Endothelial cell of umbilical vein (primary cell): ENCODE measurements around the gene OPA3. TPM values are rescaled to one million over a fixed set of nuclear protein-coding genes. Genes with fewer than 3 reads are reported as not detected.

ENCODE experiments used
- BruUV-seq: library from RNA; stranded (reverse); fragments of 400-500 nt; replicated peaks from 2 replicates; lab custom pipeline; 2021; lab: Mats Ljungman, UMichigan
- CTCF ChIA-PET: fragments of 300-600, 350-600 bp; sonication (Branson Sonifier 250); formaldehyde crosslinking; loops from one replicate; lab custom pipeline; 2021; ENCODE audit warnings: antibody characterized with exemption, inconsistent platforms; lab: Charles Lee
- POLR2A ChIA-PET: fragments of 300-600, 350-600 bp; sonication (Branson Sonifier 250); formaldehyde crosslinking; loops from one replicate; lab custom pipeline; 2021; ENCODE audit warnings: antibody characterized with exemption, inconsistent platforms; lab: Charles Lee
- DNase-seq: peaks from one replicate; pipeline ENCODE4 v3.0.0-alpha.2; 2011; ENCODE audit warnings: low read depth, low spot score
- FAIRE-seq: peaks from 2 replicates; lab custom pipeline; 2011; peaks lifted over from hg19 to GRCh38; lab: Jason Lieb, UNC
- H2AFZ ChIP-seq: 2 replicates; pipeline ENCODE4 v1.6.0; 2012; ENCODE audit warnings: low read depth, low read length, control low read depth, inconsistent platforms
- H3K27ac ChIP-seq: 2 replicates; pipeline ENCODE4 v1.5.1; 2011; ENCODE audit warnings: low read depth, mild to moderate bottlenecking, control low read depth, low read length, moderate library complexity; ENCODE audit not compliant: insufficient read depth
- H3K27me3 ChIP-seq, 2 experiments: 2 replicates each; pipeline versions ENCODE4 v1.6.0 to v1.6.1; 2011; ENCODE audit warnings: low read length in 2 of 2, mixed read lengths in 1 of 2; ENCODE audit not compliant: control insufficient read depth in 2 of 2, insufficient read depth in 2 of 2
- H3K36me3 ChIP-seq, 2 experiments: 2 replicates in 1 of 2; 3 replicates in 1 of 2; pipeline ENCODE4 v1.5.1; 2011; ENCODE audit warnings: low read length in 2 of 2, mild to moderate bottlenecking in 1 of 2, moderate library complexity in 1 of 2; ENCODE audit not compliant: control insufficient read depth in 2 of 2, insufficient read depth in 2 of 2; ENCODE audit errors: extremely low read depth in 1 of 2
- H3K4me1 ChIP-seq: 3 replicates; pipeline ENCODE4 v1.5.1; 2011; ENCODE audit warnings: mild to moderate bottlenecking, low read length; ENCODE audit not compliant: control insufficient read depth, insufficient read depth; ENCODE audit errors: extremely low read depth
- H3K4me2 ChIP-seq: 2 replicates; pipeline ENCODE4 v1.6.1; 2011; ENCODE audit warnings: low read length, control low read depth, mixed read lengths; ENCODE audit not compliant: insufficient read depth
- H3K4me3 ChIP-seq, 3 experiments: fragments of 200-600 bp in 1 of 3; sonication (generic), shearing (Covaris generic) in 1 of 3; replicated peaks in 1 of 3; 2 replicates each; pipeline ENCODE4 v1.5.1; 2011 to 2016; ENCODE audit warnings: control low read depth in 3 of 3, low read length in 3 of 3, mild to moderate bottlenecking in 2 of 3, inconsistent platforms in 1 of 3, low read depth in 1 of 3, moderate library complexity in 1 of 3; ENCODE audit not compliant: insufficient read depth in 1 of 3
- H3K79me2 ChIP-seq: 2 replicates; pipeline ENCODE4 v1.6.0; 2012; ENCODE audit warnings: low read length, inconsistent platforms; ENCODE audit not compliant: control insufficient read depth, insufficient read depth
- H3K9ac ChIP-seq: replicated peaks from 2 replicates; pipeline ENCODE3; 2011; ENCODE audit warnings: low read length, control low read depth; ENCODE audit not compliant: insufficient read depth; ENCODE audit errors: extremely low read depth
- H3K9me1 ChIP-seq: replicated peaks from 3 replicates; pipeline ENCODE4 v1.6.0; 2011; ENCODE audit warnings: mild to moderate bottlenecking, low read length; ENCODE audit not compliant: control insufficient read depth, insufficient read depth; ENCODE audit errors: extremely low read depth
- H3K9me3 ChIP-seq: replicated peaks from 2 replicates; pipeline ENCODE4 v1.5.1; 2012; ENCODE audit warnings: low read length, inconsistent platforms; ENCODE audit not compliant: control insufficient read depth, insufficient read depth
- H4K20me1 ChIP-seq: replicated peaks from 2 replicates; pipeline ENCODE3; 2011; ENCODE audit warnings: mild to moderate bottlenecking, low read length; ENCODE audit not compliant: control insufficient read depth, insufficient read depth; ENCODE audit errors: extremely low read depth
- CTCF ChIP-seq, 2 donors: IDR thresholded peaks; 1 replicate in 1 of 2; 2 replicates in 1 of 2; pipeline ENCODE4 v1.5.1; 2011; ENCODE audit warnings: low read length in 2 of 2, mild to moderate bottlenecking in 2 of 2, moderate library complexity in 2 of 2, control low read depth in 1 of 2, inconsistent platforms in 1 of 2, low read depth in 1 of 2; ENCODE audit not compliant: insufficient read depth in 1 of 2; ENCODE audit errors: extremely low read depth in 1 of 2
- EZH2 ChIP-seq: IDR thresholded peaks from 2 replicates; pipeline ENCODE4 v1.6.1; 2012; ENCODE audit warnings: borderline replicate concordance, low read depth, mild to moderate bottlenecking, moderate library complexity, low read length, inconsistent platforms; ENCODE audit not compliant: severe bottlenecking
- FOS ChIP-seq: IDR thresholded peaks from 2 replicates; pipeline ENCODE4 v1.6.1; 2011; ENCODE audit warnings: mild to moderate bottlenecking, low read length, moderate library complexity, borderline replicate concordance; ENCODE audit not compliant: insufficient read depth
- GATA2 ChIP-seq: IDR thresholded peaks from 2 replicates; pipeline ENCODE4 v1.7.0; 2011; ENCODE audit warnings: low read depth, mild to moderate bottlenecking, moderate library complexity, mixed read lengths, low read length; ENCODE audit not compliant: insufficient read length, insufficient read depth
- JUN ChIP-seq: IDR thresholded peaks from 2 replicates; pipeline ENCODE4 v1.6.1; 2011; ENCODE audit warnings: borderline replicate concordance, low read depth; ENCODE audit not compliant: insufficient read length, insufficient read depth
- MAX ChIP-seq: IDR thresholded peaks from 2 replicates; pipeline ENCODE4 v1.6.1; 2011; ENCODE audit not compliant: insufficient read depth, insufficient read length
- MYC ChIP-seq: IDR thresholded peaks from one replicate; pipeline ENCODE4 v1.6.1; 2011; ENCODE audit warnings: mild to moderate bottlenecking, low read depth, low read length
- POLR2A ChIP-seq: IDR thresholded peaks from 2 replicates; pipeline ENCODE4 v1.6.1; 2012; ENCODE audit warnings: low read depth, mild to moderate bottlenecking, control low read depth, low read length
- dilution Hi-C: fragments of 300-500 bp; cut with MboI; formaldehyde crosslinking; loops from one replicate; pipeline ENCODE4 v1.15.0; 2019; ENCODE audit warnings: low sequenced_read_pairs; ENCODE audit not compliant: extremely low pct_ligation_motif_present
- intact Hi-C: fragments of 100-400 bp; cut with micrococcal nuclease; formaldehyde crosslinking; loops from one replicate; pipeline ENCODE4 v1.10.0; 2022
- polyA plus RNA-seq, 4 experiments: library from polyadenylated mRNA; depleted of rRNA in 3 of 4; stranded (reverse) in 3 of 4; unstranded in 1 of 4; fragments of >200 nt; gene quantifications; 2 replicates each; pipeline versions ENCODE4 v1.2.1 to v1.2.3, GENCODE V29; 2011 to 2012; ENCODE audit warnings: missing spikeins in 1 of 4
- total RNA-seq: library from RNA; stranded (reverse); gene quantifications from 2 replicates; pipeline ENCODE4 v1.2.3, GENCODE V29; 2021

OPA3 gene
- total and polyA plus RNA-seq, 2 donors (not counting 3 experiments of a cell fraction or from before 2014, with no cell fraction given), result 15.4 to 16.0 TPM

- Histone ChIP-seq H3K9ac (no peak overlapping the region), H3K79me2 (no peaks in the 10 kb centered on the region), H3K4me3 (no peak overlapping the region), H3K9me3 (no peaks in the 10 kb centered on the region), H3K9me1 (no peaks in the 10 kb centered on the region), H4K20me1 (no peaks in the 10 kb centered on the region), H3K27me3 (no peaks in the 10 kb centered on the region), H3K36me3 (no peaks in the 10 kb centered on the region), H2AFZ (no peak overlapping the region), H3K4me1 (no peaks in the 10 kb centered on the region), H3K27ac (no peak overlapping the region), H3K4me2 (no peak overlapping the region)
- POLR2A ChIA-PET, result no interaction called here
- TF ChIP-seq EZH2 (no peak), CTCF (IDR thresholded peaks at IDR 0.05; ENCODE audit: extremely low read depth in 1 of 2, insufficient read depth in 1 of 2, low read depth in 1 of 2, low read length in 2 of 2) (peak; percentile 70 to 78)
- intact Hi-C loops (loop anchor here (1.0 kb wide), 1 partner anchor 35 kb away; no protein-coding TSS in a partner anchor), dilution Hi-C loops (no loop called here)
- no TSS peak for BruUV-seq
- FAIRE-seq, result peak; percentile 84
- DNase-seq, result peak; percentile 46
- CTCF ChIA-PET, result interaction anchor here (0.6 to 2.5 kb wide), 36 partner anchors 8 to 121 kb away, joined by 3 to 36 read pairs (median 7); no protein-coding TSS in a partner anchor
Observed at GRCh38 chr19:45558399-45558878, 26.2 kb downstream of the OPA3 start.

- intact Hi-C loops, result no loop called here
- Histone ChIP-seq H4K20me1 (no peaks in the 10 kb centered on the region), H3K79me2 (no peaks in the 10 kb centered on the region), H3K27me3 (no peaks in the 10 kb centered on the region), H2AFZ (no peak overlapping the region), H3K4me2 (no peak overlapping the region), H3K9me3 (no peaks in the 10 kb centered on the region), H3K9ac (no peak overlapping the region), H3K9me1 (no peaks in the 10 kb centered on the region), H3K4me3 (no peak overlapping the region), H3K27ac (no peak overlapping the region), H3K4me1 (no peaks in the 10 kb centered on the region), H3K36me3 (no peaks in the 10 kb centered on the region)
- ChIA-PET POLR2A (no interaction called here), CTCF (interaction anchor here (1.9 to 2.5 kb wide), 3 partner anchors 19 to 85 kb away, joined by 14 to 36 read pairs (median 15); no protein-coding TSS in a partner anchor)
- BruUV-seq, result no TSS peak
- dilution Hi-C loops, result no loop called here
- FAIRE-seq (no peak), DNase-seq (no peak)
- TF ChIP-seq JUN (no peak), GATA2 (no peak), EZH2 (no peak), FOS (no peak), CTCF (IDR thresholded peaks at IDR 0.05; ENCODE audit: extremely low read depth in 1 of 2, insufficient read depth in 1 of 2, low read depth in 1 of 2, low read length in 2 of 2) (no peak), POLR2A (no peak), MYC (no peak), MAX (no peak)
Observed at GRCh38 chr19:45556835-45557234, 27.8 kb downstream of the OPA3 start.
